T-helper 17 cell (primary cell): ENCODE results near the gene RESF1. TPM values are rescaled to one million over a fixed set of nuclear protein-coding genes. Genes with fewer than 3 reads are reported as not detected.
"Not testable (repeated sequence)": the region's sequence is repeated elsewhere in the genome, so short reads cannot be mapped to it uniquely, and the experiment has no call there.

Experiments used
- ATAC-seq: fragments of 150-1000 bp; cut with Tn5 transposase; 2 replicates; pipeline ENCODE4 v1.10.0; 2021; ENCODE audit warnings: mild to moderate bottlenecking, moderate library complexity
- DNase-seq, 3 donors: peaks; one replicate each; pipeline versions ENCODE4 v3.0.0 to v3.0.0-alpha.2; 2020 to 2021
- H3K9me3 ChIP-seq: one replicate; pipeline ENCODE4 v1.7.0; 2013; ENCODE audit warnings: low read length, mild to moderate bottlenecking; ENCODE audit not compliant: control insufficient read depth, poor library complexity, severe bottlenecking
- H3K27ac Mint-ChIP-seq: one replicate; pipeline ENCODE4 v1.8.0; 2022; ENCODE audit warnings: mild to moderate bottlenecking, moderate library complexity, mixed read lengths
- H3K27me3 Mint-ChIP-seq: one replicate; pipeline ENCODE4 v1.8.0; 2022; ENCODE audit warnings: mixed read lengths
- H3K36me3 Mint-ChIP-seq: one replicate; pipeline ENCODE4 v1.8.0; 2022; ENCODE audit warnings: low read depth, mixed read lengths
- H3K4me1 Mint-ChIP-seq: one replicate; pipeline ENCODE4 v1.8.0; 2022; ENCODE audit warnings: mild to moderate bottlenecking, mixed read lengths
- H3K4me3 Mint-ChIP-seq: one replicate; pipeline ENCODE4 v1.8.0; 2022; ENCODE audit warnings: mild to moderate bottlenecking, moderate library complexity, mixed read lengths
- total RNA-seq, 4 donors: library from RNA in 2 of 4; stranded (reverse) in 2 of 4; gene quantifications; one replicate each; pipeline ENCODE4 v1.2.3 and lab custom pipeline; 2022 to 2026

Gene RESF1
- 100 to 1,000 TPM; 128 to 164 TPM for total RNA-seq
- 622 to 933 reads per million in 2 donors for total RNA-seq (lab: John Stamatoyannopoulos, UW)

DNA sequence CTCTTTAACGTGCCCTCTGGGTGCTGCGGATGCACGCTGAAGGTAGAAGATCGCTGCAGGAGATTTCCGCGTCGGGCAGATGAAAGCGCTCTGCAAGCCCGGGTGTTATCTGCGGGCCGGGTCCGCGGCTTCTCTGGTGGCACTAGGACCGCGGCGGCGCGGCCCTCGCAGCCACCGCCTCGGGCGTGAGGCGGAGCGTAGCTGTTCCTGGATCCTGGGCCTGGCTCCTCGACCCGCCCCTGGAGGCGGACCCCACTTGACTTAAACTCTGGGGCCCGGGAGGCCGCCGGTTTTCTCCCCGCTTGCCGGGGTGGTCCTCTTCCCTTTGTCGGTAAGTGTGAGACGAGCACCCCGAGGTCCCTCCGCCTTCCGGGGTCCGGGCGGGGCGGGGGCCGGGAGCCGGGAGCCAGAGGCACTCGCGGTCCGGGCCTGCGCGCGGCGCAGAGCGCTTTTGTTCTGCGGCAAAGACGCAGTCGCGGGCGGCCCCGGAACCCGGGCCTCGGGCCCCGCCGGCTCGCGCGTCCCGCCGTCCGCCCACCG, at the start of gene RESF1:
Gene RESF1, plus strand, starts transcription at position 255 of the 540 bp plus-strand sequence. CDS start 21,541 bp downstream, outside the sequence.
- no peaks in the 10 kb centered on the region for H3K9me3 ChIP-seq
- peaks cover 48% of the 10 kb centered on the region for H3K4me1 Mint-ChIP-seq
- H3K4me3 Mint-ChIP-seq, result peak within 1 kb of the TSS; percentile 93
- no peaks in the 10 kb centered on the region for H3K27me3 Mint-ChIP-seq
- DNase-seq, result peak; percentile 72 to 77 (median 72)
- peaks cover 5% of the 10 kb centered on the region for H3K36me3 Mint-ChIP-seq
- peak within 1 kb of the TSS; percentile 95 for H3K27ac Mint-ChIP-seq
- peak; percentile 83 for ATAC-seq

GRCh38 chr12:31914927-31915326, 44.3 kb upstream of the RESF1 start:
- Mint-ChIP-seq H3K27me3 (no peaks in the 10 kb centered on the region), H3K4me1 (no peaks in the 10 kb centered on the region), H3K4me3 (no peak overlapping the region), H3K36me3 (no peaks in the 10 kb centered on the region), H3K27ac (no peak overlapping the region)
- no peak for ATAC-seq
- H3K9me3 ChIP-seq, result no peaks in the 10 kb centered on the region
- no peak for DNase-seq

GRCh38 chr12:31915446-31915845, 43.8 kb upstream of the RESF1 start:
- DNase-seq, result no peak
- H3K36me3 Mint-ChIP-seq, result no peaks in the 10 kb centered on the region
- H3K27ac Mint-ChIP-seq, result no peak overlapping the region
- ATAC-seq, result no peak
- no peaks in the 10 kb centered on the region for H3K27me3 Mint-ChIP-seq
- H3K4me1 Mint-ChIP-seq, result no peaks in the 10 kb centered on the region
- H3K4me3 Mint-ChIP-seq, result no peak overlapping the region
- H3K9me3 ChIP-seq, result no peaks in the 10 kb centered on the region

- peaks cover 3% of the 10 kb centered on the region for H3K9me3 ChIP-seq
- Mint-ChIP-seq H3K4me1 (peaks cover under 1% of the 10 kb centered on the region), H3K27ac (no peak overlapping the region), H3K27me3 (no peaks in the 10 kb centered on the region), H3K36me3 (no peaks in the 10 kb centered on the region), H3K4me3 (no peak overlapping the region)
- ATAC-seq (no peak), DNase-seq (no peak)
Observed at GRCh38 chr12:31922341-31923062, 36.7 kb upstream of the RESF1 start.

- no peak for ATAC-seq
- H3K36me3 Mint-ChIP-seq, result no peaks in the 10 kb centered on the region
Observed at GRCh38 chr12:31923063-31923412, 36.2 kb upstream of the RESF1 start.

GRCh38 chr12:31928246-31929026, 30.8 kb upstream of the RESF1 start:
- ATAC-seq, result peak; percentile 85
- peak overlapping the region; percentile 85 for H3K4me3 Mint-ChIP-seq
- peaks cover 30% of the 10 kb centered on the region for H3K4me1 Mint-ChIP-seq

More at GRCh38 chr12:31923063-31923412, 36.2 kb upstream of the RESF1 start:
- no peak overlapping the region for H3K4me3 Mint-ChIP-seq
- peaks cover 2% of the 10 kb centered on the region for H3K4me1 Mint-ChIP-seq
- no peak for DNase-seq
- no peak overlapping the region for H3K27ac Mint-ChIP-seq
- no peaks in the 10 kb centered on the region for H3K27me3 Mint-ChIP-seq
- H3K9me3 ChIP-seq, result peaks cover 3% of the 10 kb centered on the region

DNA sequence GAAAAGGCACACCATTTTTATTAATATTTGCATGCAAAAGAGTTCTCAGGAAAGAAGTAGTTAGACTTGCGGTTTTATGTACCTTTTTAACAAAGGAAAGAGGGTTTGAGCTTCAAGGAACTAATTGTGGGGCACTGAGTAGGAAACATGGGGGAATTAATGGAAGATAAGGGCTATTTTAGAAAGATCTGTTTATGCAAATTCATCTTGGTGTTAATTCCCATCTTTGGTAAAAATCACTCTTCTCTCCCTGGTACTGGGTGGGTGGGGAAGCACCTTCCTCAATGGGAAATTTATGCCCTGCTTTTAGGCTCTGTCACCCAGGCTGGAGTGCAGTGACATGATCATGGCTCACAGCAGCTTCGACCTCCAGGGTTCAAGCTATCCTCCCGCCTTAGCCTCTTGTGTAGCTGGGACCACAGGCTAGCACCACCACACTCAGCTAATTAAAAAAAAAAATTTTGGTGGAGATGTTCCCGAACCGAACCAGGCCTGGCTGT, 30.1 kb upstream of the RESF1 start:
- peaks cover 30% of the 10 kb centered on the region for H3K4me1 Mint-ChIP-seq
- H3K4me3 Mint-ChIP-seq, result peak overlapping the region; percentile 85
- H3K36me3 Mint-ChIP-seq, result no peaks in the 10 kb centered on the region
- ATAC-seq (peak; percentile 56), DNase-seq (no peak)
- H3K27me3 Mint-ChIP-seq, result no peaks in the 10 kb centered on the region
- no peaks in the 10 kb centered on the region for H3K9me3 ChIP-seq
- H3K27ac Mint-ChIP-seq, result peak overlapping the region; percentile 98

More at GRCh38 chr12:31928246-31929026, 30.8 kb upstream of the RESF1 start:
- DNase-seq, result no peak
- no peaks in the 10 kb centered on the region for H3K9me3 ChIP-seq
- peak overlapping the region; percentile 98 for H3K27ac Mint-ChIP-seq
- no peaks in the 10 kb centered on the region for H3K27me3 Mint-ChIP-seq
- no peaks in the 10 kb centered on the region for H3K36me3 Mint-ChIP-seq

DNA sequence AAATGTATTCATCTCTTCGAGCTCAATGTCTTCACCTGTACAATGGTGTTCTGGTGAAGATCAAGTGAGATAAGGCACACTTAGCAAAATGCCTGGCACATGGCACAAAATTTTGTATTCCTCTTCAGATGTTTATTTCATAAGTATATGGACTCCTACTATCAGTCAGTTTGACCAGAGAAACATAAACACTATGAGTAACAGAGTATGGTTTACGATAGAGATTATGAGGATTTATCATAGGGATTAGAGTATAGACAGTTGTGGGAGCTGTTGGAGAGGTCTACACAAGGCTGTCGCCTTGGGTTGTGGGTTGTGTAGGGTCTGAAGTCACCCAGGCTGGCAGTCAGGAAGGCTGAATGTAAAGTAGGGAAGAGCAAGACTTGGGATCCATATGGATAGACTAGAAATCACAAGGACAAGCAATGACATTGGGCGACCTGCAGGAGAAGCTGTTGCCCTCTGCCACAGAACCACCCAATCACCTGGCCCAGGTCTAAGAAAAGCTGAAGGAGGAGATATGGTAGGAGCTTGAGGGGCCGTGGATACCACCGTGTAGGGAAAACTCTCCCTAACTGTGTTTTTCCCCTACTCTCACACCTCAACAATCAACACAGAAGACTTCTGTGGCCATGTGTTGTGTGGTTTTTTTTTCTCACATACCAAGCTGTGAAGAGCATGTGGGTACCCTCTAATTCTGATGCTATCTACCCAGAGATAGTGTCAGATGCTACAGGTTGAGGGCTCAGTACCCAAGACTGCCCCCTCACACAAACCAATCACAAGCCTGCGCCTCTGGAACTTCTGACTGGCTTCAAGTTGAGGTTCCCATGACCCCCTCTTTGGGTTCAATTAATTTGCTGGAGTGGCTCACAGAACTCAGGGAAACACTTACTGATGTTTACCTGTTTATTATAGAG, 27.2 kb upstream of the RESF1 start:
- Mint-ChIP-seq H3K4me3 (no peak overlapping the region), H3K27ac (no peak overlapping the region), H3K27me3 (no peaks in the 10 kb centered on the region), H3K4me1 (peaks cover 30% of the 10 kb centered on the region), H3K36me3 (no peaks in the 10 kb centered on the region)
- DNase-seq (no peak), ATAC-seq (no peak)
- H3K9me3 ChIP-seq, result no peaks in the 10 kb centered on the region

DNA sequence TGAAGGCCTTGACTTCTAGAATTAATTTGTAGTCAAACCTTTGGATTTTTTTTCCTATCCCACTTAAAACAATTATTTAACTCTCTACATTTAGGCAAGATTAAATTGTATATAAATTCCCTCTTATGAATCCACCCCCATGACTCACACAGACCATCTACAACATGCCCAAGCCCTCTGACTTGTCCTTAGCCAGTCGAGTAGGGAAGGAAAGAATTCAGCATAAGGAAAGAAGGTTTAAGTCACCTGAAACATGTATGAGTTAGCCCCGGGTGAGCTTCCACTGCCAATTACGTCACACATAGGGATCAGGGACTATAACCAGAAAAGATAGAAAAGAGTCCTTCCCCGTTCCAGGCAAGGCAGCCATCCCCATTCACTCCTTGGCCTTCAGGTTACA, 14.9 kb upstream of the RESF1 start:
- Mint-ChIP-seq H3K27me3 (no peaks in the 10 kb centered on the region), H3K4me1 (no peaks in the 10 kb centered on the region), H3K4me3 (no peak overlapping the region), H3K36me3 (peaks cover 4% of the 10 kb centered on the region), H3K27ac (no peak overlapping the region)
- no peaks in the 10 kb centered on the region for H3K9me3 ChIP-seq
- DNase-seq (no peak), ATAC-seq (no peak)

DNA sequence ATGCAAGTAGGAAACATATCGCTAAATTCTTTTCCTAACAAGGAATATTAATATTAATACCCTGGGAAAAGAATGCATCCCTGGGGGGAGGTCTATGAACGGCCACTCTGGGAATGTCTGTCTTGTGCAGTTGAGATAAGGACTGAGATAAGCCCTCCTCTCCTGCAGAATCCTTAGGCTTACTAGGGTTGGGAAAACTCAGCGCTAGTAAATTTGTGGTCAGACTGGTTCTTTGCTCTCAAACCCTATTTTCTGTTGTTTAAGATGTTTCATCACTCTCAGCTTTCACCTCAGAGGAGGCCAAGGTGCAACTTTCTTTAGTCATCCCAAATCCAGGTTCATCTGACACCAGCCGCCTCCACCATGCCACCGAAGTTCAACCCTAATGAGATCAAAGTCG, 11.2 kb upstream of the RESF1 start:
- no peaks in the 10 kb centered on the region for H3K9me3 ChIP-seq
- peaks cover 3% of the 10 kb centered on the region for H3K4me1 Mint-ChIP-seq
- no peak for ATAC-seq
- no peak for DNase-seq
- no peaks in the 10 kb centered on the region for H3K27me3 Mint-ChIP-seq
- H3K36me3 Mint-ChIP-seq, result peaks cover 4% of the 10 kb centered on the region
- H3K27ac Mint-ChIP-seq, result no peak overlapping the region
- no peak overlapping the region for H3K4me3 Mint-ChIP-seq

DNA sequence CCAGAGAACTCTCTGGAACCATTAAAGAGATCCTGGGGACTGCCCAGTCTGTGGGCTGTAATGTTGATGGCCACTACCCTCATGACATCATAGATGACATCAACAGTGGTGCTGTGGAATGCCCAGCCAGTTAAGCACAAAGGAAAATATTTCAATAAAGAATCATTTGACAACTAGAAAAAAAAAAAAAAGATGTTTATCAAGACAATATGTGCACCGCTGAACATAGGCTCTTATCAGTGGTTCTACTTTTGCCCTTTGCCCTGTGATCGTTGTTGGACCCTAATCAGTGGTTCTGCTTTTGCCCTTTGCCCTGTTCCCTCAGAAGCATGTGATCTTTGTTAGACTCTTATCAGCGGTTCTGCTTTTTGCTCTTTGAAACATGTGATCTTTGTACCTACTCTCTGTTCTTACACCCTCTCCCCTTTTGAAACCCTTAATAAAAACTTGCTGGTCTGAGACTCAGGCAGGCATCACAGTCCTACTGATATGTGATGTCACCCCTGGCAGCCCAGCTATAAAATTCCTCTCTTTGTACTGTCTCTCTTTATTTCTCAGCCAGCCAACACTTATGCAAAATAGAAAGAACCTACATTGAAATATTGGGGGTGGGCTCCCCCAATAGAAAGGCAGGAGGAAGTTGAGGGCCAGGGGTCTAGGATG, 10.4 kb upstream of the RESF1 start:
- H3K27me3 Mint-ChIP-seq, ATAC-seq, DNase-seq, H3K36me3 Mint-ChIP-seq, H3K9me3 ChIP-seq, H3K27ac Mint-ChIP-seq, H3K4me1 Mint-ChIP-seq, H3K4me3 Mint-ChIP-seq: not testable (repeated sequence)

DNA sequence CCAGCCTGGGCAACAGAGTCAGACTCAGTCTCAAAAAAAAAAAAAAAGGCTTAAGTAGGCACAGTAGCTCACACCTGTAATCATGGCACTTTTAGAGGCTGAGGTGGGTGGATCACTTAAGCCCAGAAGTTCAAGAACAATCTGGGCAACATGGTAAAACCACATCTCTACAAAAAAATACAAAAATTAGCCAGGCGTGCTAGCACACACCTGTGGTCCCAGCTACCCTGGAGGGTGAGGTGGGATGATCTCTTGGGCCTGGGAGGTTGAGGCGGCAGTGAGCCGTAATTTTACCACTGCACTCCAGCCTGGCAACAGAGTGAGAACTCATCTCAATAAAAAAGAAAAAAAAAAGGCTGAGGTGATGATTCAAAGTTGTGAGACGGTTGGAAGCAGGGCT, 9.1 kb upstream of the RESF1 start:
- DNase-seq (no peak), ATAC-seq (no peak)
- peaks cover 2% of the 10 kb centered on the region for H3K36me3 Mint-ChIP-seq
- H3K27ac Mint-ChIP-seq, result no peak overlapping the region
- peaks cover 6% of the 10 kb centered on the region for H3K4me1 Mint-ChIP-seq
- H3K27me3 Mint-ChIP-seq, result no peaks in the 10 kb centered on the region
- no peak overlapping the region for H3K4me3 Mint-ChIP-seq
- no peaks in the 10 kb centered on the region for H3K9me3 ChIP-seq
